SK-N-SH (cell line): ENCODE measurements around the gene QRICH2.

ENCODE experiments used
- CTCF ChIP-seq: fragments of 200-600 bp; sonication (generic); IDR thresholded peaks from 2 replicates; pipeline ENCODE4 v1.6.1; 2017; ENCODE audit warnings: antibody characterized with exemption, mild to moderate bottlenecking, moderate library complexity
- EP300 ChIP-seq, 2 experiments: IDR thresholded peaks; 2 replicates each; pipeline versions ENCODE4 v1.4.0 to v1.6.1; 2012; ENCODE audit warnings: borderline replicate concordance in 1 of 2, low read depth in 1 of 2, low read length in 1 of 2
- FOSL2 ChIP-seq: IDR thresholded peaks from 2 replicates; pipeline ENCODE4 v1.4.0; 2012; ENCODE audit warnings: low read depth, mild to moderate bottlenecking, moderate library complexity, borderline replicate concordance
- POLR2AphosphoS5 ChIP-seq: IDR thresholded peaks from 2 replicates; pipeline ENCODE4 v1.6.1; 2012; ENCODE audit warnings: low read depth, low read length
- RAD21 ChIP-seq: IDR thresholded peaks from 2 replicates; pipeline ENCODE4 v1.6.1; 2012; ENCODE audit warnings: mild to moderate bottlenecking, low read length
- SMC3 ChIP-seq: IDR thresholded peaks from 2 replicates; pipeline ENCODE4 v1.6.1; 2012; ENCODE audit warnings: low read depth, low read length, improper control_type of control experiment
- TAF1 ChIP-seq: IDR thresholded peaks from 2 replicates; pipeline ENCODE4 v1.6.1; 2012; ENCODE audit warnings: low read depth, mild to moderate bottlenecking, low read length, moderate library complexity, borderline replicate concordance
- YY1 ChIP-seq: IDR thresholded peaks from 2 replicates; pipeline ENCODE4 v1.4.0; 2012; ENCODE audit warnings: low read depth, mild to moderate bottlenecking
- ZBTB33 ChIP-seq: IDR thresholded peaks from 2 replicates; pipeline ENCODE4 v1.4.0; 2012; ENCODE audit warnings: low read depth, borderline replicate concordance

GRCh38 chr17:76241691-76242255 lies 66.3 kb downstream of the QRICH2 start:
- TF ChIP-seq EP300 (IDR thresholded peaks at IDR 0.05; ENCODE audit: borderline replicate concordance in 1 of 2, low read depth in 1 of 2, low read length in 1 of 2), result no peak
- TF ChIP-seq POLR2AphosphoS5, result no peak
- no peak for TF ChIP-seq CTCF
- no peak for TF ChIP-seq TAF1
- TF ChIP-seq YY1, result no peak
- TF ChIP-seq RAD21, result no peak
- TF ChIP-seq SMC3, result no peak
- TF ChIP-seq ZBTB33, result no peak
- no peak for TF ChIP-seq FOSL2
